ENCODE measurements around the gene SERPINI1.
"Not testable (repeated sequence)": the region's sequence is repeated elsewhere in the genome, so short reads cannot be mapped to it uniquely, and the experiment has no call there.

SERPINI1 gene

DNA sequence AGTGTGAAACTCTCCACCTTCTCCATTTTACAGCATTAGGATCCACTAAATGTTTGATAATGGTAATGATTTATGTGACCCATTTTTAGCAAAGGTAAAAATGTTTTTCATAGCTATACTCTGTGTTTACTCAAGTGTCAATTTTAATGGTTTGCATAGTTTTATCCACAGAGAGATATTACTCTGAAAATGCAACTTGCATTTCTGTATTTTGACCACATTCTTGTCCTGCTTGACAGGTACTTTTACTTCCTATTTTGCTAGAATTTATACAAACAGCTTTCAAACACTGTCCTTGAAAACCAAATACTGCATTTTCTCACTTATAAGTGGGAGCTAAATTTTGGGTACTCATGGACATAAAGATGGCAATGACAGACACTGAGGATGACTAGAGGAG, 62.9 kb downstream of the SERPINI1 start:
- no peak for DNase-seq

GRCh38 chr3:167808910-167809309, 73.4 kb downstream of the SERPINI1 start:
- no peak for DNase-seq

DNA sequence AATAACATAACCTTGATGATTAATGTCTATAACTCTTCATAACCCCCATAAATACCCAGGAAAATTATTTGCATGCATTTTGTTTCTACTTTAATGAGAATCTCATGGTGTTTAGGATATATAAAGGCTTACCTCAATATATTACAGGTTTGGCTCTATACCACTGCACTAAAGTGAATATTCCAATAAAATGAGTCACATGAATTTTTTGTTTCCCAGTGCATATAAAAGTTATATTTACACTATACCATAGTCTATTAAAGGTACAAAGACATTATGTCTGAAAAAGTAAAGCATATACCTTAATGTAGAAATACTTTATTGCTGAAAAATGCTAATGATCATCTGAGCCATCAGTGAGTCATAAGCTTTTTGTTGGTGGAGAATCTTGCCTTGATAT, 74.7 kb downstream of the SERPINI1 start:
- DNase-seq, result no peak

DNA sequence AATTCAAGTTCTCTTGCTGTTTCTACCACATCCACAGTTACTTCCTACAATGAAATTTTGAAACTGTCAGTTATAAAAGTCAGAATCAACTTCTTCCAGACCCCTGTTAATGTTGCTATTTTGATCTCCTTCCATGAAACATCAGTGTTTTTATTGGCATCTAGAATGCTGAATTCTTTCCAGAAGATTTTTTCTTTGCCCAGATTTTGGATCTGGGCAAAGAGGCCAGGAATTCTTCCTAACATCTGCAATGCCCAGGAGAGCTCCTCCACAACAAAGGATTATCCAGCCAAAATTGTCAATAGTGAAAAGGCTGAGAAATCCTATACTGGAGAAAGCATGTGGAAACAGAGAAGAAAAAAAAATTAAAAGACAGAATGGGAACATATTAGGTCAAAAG, 75.5 kb downstream of the SERPINI1 start:
- no peak for DNase-seq

DNA sequence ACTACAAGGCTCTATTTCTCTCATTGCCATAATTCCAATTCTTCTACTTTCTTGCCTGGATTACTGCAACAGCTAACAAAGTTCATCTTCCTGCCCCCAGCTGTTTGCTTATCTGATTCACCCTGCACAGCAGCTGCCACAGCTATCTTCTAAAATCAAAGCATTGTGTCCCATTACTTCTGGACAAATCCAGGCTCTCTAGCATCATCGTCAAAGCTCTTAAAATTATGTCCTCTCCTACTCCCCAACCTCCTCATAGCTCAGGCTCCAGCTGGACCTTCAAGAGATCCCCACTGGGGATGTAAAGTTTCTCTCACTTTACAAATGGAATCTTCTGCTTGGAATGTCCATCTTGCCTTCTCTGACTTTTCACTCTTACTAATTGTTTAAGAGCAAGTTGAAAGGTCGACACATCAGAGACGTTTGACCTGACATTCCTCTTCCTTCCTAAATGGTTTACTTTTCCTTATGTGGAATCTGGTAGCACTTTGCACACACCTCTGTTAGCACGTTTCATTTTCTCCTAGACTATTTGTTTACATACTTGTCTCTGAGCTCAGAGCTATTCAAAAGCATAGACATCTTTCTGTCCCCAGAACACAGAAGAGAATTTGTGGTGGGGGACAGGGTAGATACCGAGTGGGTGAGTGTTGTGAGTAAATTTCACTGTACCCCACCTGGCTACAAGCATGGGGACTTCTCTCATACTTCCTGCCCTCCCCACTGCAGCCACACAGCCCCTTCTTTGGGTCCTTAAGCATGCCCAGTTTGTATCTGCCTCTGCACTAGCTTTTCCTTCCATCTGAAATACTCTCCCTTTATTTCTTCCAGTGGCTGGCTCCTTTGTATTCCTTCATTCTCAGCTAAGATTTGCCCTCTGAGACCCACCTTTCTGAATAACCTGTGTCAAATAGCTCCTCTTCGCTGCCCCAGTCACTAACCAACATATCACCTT, 77.9 kb downstream of the SERPINI1 start:
- DNase-seq, result no peak

DNA sequence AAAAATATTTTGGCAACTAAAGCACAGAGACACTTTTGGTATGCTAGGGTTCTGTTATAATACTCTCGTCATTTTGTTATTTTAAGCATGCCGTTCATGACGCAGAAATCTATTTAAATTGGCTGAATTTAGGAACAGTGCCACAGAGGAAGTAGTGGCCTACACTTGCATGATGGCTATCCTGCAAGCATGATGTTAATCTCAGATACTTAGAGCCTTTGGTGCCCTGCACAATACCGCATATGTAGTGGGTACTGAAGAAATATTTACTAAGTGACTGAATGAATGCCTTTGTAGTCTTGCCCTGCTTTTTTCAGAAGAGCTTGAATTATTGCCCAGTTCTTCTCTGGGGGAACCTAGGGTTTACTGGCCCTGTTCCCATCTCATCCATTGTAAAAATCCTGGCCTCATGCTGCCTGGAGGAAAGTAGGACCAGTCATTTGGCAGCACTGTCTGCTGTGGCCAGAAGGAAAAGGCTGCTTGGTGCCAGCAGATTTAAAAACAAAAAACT, 79.0 kb downstream of the SERPINI1 start:
- DNase-seq, result no peak

- DNase-seq, result no peak
Measured at GRCh38 chr3:167816953-167817352, 81.4 kb downstream of the SERPINI1 start.

GRCh38 chr3:167820102-167820865, 84.8 kb downstream of the SERPINI1 start:
- no peak for DNase-seq

- DNase-seq, result no peak
Measured at GRCh38 chr3:167821248-167821805, 85.8 kb downstream of the SERPINI1 start.

DNA sequence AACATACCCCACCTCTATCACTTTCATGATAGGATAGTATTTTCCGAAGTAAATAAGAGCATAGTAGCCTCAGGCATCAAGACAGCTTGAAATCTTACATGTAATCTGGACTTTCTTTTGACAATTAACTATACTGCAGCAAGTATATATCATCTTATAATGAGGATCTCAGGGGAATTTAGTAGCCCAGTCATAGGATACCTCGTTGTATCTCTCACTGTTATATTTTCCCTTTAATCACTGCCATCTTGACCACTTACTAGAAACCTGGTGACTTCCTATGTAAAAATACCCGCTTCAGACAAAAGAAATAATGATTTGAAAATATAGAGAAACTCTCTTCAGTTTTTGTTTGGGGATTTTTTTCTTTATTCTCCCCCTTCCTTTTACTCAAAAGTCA, 88.2 kb downstream of the SERPINI1 start:
- no peak for DNase-seq

DNA sequence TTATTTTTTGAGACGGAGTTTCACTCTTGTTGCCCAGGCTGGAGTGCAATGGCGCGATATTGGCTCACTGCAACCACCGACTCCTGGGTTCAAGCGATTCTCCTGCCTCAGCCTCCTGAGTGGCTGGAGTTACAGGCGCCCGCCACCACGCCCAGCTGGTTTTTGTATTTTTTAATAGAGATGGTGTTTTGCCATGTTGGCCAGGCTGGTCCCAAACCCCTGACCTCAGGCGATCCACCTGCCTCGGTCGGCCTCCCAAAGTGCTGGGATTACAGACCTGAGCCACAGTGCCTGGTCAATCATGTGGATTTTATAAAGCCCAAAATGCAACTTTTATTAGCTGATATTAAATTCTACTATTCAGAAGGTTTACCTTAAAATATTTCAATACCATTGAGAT, 92.1 kb downstream of the SERPINI1 start:
- not testable (repeated sequence) for DNase-seq

GRCh38 chr3:167829071-167829470, 93.5 kb downstream of the SERPINI1 start:
- no peak for DNase-seq

DNA sequence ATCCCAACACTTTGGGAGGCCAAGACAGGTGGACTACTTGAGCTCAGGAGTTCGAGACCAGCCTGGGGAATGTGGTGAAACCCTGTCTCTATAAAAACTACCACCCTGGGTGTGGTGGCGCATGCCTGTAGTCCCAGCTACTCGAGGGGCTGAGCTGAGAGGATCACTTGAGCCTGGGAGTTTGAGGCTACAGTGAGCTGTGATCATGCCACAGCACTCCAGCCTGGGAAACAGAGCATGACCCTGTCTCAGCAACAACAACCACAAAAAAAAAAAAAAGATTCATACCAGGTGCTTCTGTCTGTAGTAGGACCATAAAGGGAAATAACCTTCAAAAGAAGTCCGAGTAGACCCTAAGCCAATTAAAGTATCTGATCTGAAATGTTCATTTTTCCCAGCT, 94.5 kb downstream of the SERPINI1 start:
- DNase-seq, result no peak

DNA sequence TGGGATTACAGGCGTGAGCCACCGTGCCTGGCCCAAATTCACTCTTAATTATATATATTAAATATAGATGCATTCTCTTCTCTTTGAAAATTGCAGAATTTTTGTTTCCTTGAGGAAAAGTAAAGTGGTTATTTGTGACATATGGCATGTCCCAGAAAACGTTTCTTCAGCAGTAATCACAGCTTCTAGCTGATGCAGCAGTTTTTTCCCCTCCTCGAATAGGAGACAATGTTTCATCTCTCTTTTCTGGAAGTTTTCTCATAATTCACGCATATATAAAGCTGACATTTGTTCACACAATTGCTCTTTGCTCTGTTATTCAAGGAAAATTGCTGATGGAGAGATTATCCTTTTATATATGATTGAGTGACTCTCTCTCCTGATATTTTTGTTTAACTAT, 99.8 kb downstream of the SERPINI1 start:
- no peak for DNase-seq

DNA sequence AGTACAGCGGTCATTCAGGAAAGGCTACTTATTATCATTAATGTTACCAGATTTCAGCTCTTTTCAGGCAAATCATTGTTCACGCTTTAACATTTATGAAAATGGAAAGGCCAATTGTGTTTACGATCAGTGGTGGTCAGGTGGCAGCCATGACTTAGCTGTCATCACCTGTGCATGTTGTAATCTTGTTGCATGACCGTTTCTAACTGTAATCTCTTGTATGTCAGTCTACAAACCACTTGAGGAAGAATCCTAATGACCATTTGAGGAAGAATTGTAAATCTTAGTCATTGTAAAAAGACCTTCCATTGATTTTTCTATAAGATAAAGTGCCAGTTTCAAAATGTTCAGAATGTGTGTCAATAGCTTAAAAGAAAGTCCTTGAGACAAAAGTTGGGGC, 100.4 kb downstream of the SERPINI1 start:
- no peak for DNase-seq

DNA sequence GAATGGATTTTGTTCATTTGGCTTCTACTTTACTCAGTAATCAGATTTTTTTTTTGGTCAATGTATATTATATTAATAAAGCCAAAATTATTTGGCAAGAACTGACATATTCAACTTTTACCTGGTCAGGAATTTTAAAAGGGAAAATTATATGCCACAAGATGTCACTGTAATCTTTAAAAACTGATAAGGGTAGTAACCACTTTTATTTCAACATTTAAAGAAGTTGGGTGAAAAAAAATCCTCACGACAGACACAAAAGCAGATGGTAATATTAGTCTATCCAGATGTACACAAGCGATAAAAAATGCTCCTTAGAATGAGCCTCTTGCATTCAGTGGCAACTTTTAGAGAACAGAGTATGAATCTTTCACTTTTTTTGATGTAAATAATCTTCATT, 101.9 kb downstream of the SERPINI1 start:
- no peak for DNase-seq

DNA sequence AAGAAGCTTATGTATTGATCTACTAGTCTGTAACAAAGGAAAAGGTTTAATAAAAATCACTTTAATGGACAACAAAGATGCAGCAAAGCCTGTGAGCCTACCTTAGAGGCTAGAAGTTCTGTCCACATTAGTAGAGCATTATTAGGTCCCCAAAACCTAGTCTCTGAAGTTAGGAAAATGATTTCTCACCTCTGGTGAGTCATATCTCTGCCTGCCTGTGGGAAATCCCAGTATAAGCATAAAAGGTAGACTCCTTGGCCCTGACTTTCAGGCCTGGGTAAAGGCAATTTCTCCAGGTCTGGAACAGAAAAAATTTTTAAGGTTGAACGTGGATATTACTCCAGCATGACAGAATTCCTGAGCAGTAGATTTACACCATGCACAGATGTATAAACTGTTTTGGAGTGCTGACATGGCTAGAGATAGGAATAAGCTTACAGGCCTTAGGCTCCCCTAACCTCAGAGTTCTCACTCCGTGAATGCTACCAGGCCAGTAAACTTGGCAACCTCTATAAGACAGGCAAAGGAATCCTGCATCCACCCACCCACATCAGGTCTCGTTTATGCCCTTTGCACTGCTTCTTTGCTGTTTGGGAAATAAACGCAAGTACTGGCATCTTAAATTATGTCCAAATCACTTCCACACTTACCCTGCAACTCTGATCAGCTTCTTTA, 104.1 kb downstream of the SERPINI1 start:
- no peak for DNase-seq

- DNase-seq, result no peak
Measured at GRCh38 chr3:167840247-167840646, 104.7 kb downstream of the SERPINI1 start.

DNA sequence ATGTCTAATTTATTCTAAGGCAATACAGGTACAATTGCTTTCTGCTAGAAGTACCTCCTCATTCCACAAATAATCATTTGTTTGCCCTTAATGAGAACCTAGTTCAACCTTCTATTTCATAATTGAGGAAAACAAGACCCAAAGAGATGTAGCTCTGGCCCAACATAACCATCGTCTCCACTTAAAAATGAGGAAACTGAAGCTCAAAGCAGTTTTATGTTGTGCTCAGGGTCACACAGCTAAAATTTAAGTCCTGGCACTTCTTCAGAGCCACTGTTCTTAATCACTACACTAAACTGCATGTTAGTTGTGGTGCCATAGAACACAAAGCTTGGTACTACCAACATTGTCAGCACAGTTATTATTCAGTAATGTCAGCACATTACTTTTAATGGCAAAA, 108.0 kb downstream of the SERPINI1 start:
- no peak for DNase-seq

DNA sequence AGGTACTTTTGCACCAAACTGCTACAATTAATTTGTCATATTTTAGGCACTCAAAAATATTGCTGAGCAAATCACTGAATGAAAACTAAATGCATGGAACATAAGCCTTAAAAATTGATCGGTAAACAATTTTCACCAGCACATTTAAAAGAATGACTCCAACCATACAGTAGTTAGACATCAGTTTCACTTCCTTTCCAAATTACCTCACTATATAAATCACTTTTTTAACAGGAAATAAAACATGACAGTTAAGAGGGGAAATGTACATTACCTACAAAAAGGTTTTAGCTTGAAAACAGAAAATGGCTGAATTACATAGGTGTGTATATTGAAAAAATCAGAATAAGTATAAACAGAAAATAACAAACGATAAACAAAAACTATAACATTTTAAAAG, 108.4 kb downstream of the SERPINI1 start:
- no peak for DNase-seq

GRCh38 chr3:167844528-167844927, 109.0 kb downstream of the SERPINI1 start:
- DNase-seq, result no peak

GRCh38 chr3:167851171-167851570, 115.7 kb downstream of the SERPINI1 start:
- DNase-seq, result no peak

DNA sequence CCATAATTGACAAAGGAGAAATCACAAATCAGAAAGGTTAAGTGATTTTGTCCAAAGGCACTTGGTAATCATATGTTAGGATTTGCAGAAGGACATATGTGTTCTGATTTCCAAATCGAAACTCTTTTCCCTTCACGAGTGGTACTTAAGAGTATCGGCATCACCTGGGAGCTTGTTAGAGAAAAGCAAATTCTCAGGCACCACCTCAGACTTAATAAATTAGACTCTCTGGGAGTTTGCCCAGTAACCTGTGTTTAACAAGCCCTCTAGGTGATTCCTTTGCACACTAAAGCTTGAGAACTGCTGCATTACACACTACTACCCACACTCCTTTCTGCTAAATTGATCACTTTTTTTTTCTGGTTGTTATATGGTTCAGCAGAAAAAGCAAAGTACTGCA, 116.2 kb downstream of the SERPINI1 start:
- no peak for DNase-seq
